Right lobe of liver (tissue), 4 donors: Measurements from ENCODE around the gene NOL12.

ENCODE experiments used
- POLR2A ChIP-seq: fragments of 450-650 bp; IDR thresholded peaks from one replicate; pipeline ENCODE4 v1.6.1; 2017; ENCODE audit warnings: antibody characterized with exemption, mild to moderate bottlenecking
- TF ChIP-seq, protein P1 (sequence below), 4 donors: fragments of 200-600 bp in 3 of 4; fragments of 450-650 bp in 1 of 4; IDR thresholded peaks; one replicate each; pipeline versions ENCODE4 v1.5.1 to v1.8.0; 2016 to 2022; ENCODE audit warnings: antibody characterized with exemption in 4 of 4, mild to moderate bottlenecking in 2 of 4
- donor health status: DM: no; HTN: no; CAD: no.
- donor health status: DM: no; HTN: no; CAD: no.
- donor health status: DM: no; HTN: yes; CAD: no.

DNA sequence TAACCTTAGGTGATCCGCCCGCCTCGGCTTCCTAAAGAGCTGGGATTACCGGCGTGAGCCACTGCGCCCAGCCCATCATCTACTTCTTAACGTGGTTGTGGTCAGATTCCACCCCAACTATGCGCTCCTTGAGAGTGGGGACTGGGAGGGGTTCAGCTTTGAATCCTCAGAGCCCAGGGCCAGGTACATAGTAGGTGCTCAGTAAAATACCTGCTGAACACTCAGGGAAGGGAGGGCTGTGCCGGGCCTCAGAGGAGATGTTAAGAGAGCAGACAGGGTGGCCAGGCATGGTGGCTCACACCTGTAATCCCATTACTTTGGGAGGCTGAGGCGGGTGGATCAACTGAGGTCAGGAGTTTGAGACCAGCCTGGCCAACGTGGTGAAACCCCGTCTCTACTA is 11.9 kb upstream of the NOL12 start:
- no peak for TF ChIP-seq POLR2A
- TF ChIP-seq, protein P1, sequence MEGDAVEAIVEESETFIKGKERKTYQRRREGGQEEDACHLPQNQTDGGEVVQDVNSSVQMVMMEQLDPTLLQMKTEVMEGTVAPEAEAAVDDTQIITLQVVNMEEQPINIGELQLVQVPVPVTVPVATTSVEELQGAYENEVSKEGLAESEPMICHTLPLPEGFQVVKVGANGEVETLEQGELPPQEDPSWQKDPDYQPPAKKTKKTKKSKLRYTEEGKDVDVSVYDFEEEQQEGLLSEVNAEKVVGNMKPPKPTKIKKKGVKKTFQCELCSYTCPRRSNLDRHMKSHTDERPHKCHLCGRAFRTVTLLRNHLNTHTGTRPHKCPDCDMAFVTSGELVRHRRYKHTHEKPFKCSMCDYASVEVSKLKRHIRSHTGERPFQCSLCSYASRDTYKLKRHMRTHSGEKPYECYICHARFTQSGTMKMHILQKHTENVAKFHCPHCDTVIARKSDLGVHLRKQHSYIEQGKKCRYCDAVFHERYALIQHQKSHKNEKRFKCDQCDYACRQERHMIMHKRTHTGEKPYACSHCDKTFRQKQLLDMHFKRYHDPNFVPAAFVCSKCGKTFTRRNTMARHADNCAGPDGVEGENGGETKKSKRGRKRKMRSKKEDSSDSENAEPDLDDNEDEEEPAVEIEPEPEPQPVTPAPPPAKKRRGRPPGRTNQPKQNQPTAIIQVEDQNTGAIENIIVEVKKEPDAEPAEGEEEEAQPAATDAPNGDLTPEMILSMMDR (IDR thresholded peaks at IDR 0.05) = no peak
